GM19397 (cell line): Measurements from ENCODE around the gene PRDM12.

Source experiments
- ATAC-seq: cut with Tn5 transposase; IDR thresholded peaks from one replicate; pipeline ENCODE4 v1.9.1; 2021; ENCODE audit warnings: mild to moderate bottlenecking, moderate library complexity; ENCODE audit not compliant: unreplicated experiment

PRDM12 gene

DNA sequence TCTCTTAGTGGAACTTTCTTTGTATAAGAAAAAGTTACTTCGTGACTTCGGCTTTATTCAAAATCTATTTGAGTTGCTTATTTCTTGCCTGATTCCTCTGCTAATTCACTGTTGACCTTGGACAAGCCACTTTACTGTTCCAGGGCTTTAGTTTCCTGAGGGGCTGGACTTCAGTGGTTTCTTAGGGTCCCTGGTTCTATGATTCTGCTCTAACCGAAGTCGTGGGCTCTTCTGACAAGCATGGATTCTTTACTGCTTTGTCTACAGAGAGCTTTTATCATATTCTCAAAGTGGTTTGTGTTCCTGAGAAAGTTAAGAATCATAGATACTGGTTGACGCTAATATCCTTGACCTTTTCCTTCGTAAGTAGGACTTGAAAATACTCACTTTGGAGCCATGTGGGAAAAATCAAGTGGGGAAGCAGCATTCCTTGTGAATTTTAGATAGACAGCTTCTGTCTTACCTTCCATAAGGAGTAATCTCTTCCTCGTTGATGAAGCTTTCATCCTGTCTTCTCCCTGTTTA lies 50.3 kb downstream of the PRDM12 start:
- no peak for ATAC-seq

DNA sequence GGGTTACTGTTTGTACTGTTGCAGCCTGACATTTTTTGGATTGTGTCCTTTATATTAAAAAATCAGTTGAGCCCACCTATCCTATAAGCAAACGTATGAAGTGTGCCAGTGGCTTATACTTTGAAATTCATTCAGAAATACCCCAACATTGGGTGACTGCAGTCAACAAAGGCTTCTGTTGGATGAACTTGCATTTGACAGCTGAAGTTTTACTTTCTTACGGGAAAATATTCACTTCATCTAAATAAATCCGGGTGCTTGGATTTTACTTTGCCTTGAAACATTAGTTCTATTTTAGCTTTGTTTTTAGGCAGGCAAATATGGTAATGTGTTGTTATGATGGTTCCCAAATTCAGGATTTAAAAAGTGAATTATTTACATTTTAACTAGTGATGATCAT lies 50.9 kb downstream of the PRDM12 start:
- ATAC-seq: no peak

DNA sequence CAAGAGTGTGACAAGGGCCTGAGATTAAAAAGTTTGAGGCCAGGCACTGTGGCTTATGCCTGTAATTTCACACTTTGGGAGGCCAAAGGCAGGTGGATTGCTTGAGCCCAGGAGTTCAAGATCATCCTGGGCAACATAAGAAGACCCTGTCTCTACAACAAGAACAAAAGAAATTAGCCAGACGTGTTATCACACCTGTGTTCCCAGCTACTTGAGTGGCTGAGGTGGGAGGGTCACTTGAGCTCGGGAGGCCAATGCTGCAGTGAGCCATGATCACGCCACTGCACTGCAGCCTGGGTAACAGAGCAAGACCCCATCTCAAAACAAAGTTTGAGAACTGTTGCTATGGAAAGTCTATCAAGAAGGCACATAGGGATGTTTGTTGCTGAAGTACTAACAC lies 54.2 kb downstream of the PRDM12 start:
- no peak for ATAC-seq

DNA sequence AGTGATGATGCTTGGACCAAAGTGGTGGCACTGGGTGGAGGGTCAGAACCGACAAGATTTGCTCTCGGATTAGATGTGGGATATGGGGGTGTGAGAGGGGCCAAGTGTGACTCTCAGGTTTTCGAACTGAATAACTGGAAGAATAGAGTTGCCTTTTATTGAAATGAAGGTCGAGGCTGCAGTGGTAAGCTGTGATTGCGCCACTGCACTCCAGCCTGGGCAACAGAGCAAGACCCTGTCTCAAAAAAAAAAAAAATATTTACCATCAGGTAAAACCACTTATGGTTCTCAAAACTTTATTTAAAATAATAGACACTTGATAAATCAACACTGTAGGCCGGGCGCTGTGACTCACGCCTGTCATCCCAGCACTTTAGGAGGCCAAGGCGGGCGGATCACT lies 56.4 kb downstream of the PRDM12 start:
- no peak for ATAC-seq

DNA sequence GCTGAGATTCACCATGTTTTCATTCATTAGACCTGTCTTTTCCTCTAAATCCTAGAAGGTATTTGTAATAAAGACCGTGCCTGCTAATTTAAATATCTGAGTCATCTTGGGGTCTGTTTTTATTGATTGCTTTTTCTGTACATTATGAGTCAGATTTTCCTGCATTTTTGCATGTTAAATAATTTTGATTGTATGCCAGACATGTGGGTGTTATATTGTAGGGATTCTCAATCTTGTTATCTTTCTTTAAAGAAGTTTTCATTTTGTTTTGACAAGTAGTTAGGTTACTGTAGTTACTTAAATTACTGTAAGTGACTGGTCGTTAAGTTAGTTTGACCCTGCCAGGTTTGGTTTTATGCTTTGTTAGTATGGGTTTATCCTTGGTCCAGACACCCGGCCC lies 64.3 kb downstream of the PRDM12 start:
- ATAC-seq: no peak

DNA sequence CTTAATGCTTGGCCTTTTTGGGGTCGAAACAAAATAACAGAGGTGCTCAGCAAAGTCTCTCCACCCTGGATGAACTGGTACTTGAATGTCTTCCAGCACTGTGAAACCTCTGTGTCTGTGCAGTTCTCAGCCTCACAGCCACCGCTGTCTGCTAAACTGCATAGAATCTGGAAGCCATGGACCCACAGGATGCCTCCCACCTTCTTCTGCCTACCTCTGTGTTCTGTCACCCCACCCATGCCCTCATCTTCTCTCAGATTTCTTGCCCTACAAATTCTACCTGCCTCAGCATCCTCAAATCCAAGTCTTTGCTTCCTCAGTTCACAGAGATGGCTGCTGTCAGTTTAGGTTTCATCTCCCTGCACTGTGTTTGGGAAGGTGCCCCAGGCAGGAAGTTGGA lies 64.8 kb downstream of the PRDM12 start:
- ATAC-seq: no peak

DNA sequence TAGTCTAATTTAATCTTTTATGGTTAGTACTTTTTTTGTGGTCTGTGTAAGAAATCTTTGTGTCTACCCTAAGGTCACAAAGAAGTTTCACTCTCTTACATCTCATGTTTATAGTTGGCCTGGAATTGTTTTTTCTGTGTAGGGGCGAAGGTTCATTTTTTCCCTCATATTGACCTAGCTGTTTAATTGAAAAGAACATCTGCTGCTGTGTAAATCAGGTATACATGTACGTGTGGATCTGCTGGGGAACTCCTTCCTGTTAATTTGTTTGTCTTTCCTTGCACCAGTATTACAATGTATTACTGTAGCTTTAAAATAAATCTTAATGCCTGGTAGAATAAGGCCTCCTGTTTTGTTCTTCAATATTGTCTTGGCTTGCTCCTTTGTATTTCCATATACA lies 67.0 kb downstream of the PRDM12 start:
- no peak for ATAC-seq

DNA sequence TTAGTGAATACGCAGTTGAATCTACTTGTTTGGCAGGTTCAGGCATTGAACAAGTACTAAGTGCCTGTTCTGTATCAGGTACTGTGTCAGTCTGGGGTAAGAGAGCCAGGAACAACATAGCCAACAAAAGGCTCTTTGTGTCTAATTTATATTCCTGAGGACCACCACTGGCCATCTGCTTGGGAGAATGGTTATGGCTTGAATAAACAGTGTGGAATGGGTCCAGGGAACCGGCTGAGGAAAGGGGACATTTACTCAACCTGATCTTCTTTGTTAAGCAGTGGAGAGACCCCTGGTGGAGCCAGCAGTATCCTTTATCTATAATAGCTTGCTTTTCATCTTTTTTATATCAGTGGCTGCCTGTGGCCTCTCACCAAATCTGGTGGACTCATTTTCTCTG lies 67.7 kb downstream of the PRDM12 start:
- no peak for ATAC-seq
